ENCODE measurements around the gene MTMR2. TPM values are rescaled to one million over a fixed set of nuclear protein-coding genes. Genes with fewer than 3 reads are reported as not detected.

Gene MTMR2
- total RNA-seq, 1 experiment from 2014 or later, result 51.9 TPM

DNA sequence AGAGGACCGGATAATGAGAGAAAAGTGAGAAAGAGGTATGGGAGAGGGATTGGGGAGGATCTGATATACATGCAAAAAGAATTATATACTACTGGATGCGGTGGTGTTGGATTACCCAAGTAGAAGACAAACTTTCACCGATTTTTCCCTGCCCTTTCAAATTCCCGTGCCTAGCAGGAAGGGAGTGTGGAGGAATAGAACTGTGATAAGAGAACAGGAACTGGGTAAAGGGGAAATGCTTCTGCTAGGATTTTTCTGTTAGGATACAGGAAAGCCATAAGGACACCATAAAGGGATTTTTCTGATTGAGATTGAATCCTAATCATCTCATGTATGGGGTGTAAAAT is 480 bp upstream of the MTMR2 start:
- TF ChIP-seq CTCF (IDR thresholded peaks at IDR 0.05; ENCODE audit: unreplicated experiment), result no peak
- Mint-ChIP-seq H3K27ac (ENCODE audit: low read depth, unreplicated experiment) (peak overlapping the region; percentile 95), H3K9me3 (ENCODE audit: unreplicated experiment) (peaks cover 8% of the 10 kb centered on the region), H3K4me1 (ENCODE audit: insufficient read depth, unreplicated experiment) (peaks cover 21% of the 10 kb centered on the region), H3K36me3 (ENCODE audit: insufficient read depth, unreplicated experiment) (peaks cover 7% of the 10 kb centered on the region), H3K4me3 (ENCODE audit: unreplicated experiment) (peak overlapping the region; percentile 84), H3K27me3 (ENCODE audit: insufficient read depth, unreplicated experiment) (no peaks in the 10 kb centered on the region)
- BruUV-seq (replicated peaks), result TSS peak; percentile 82
- peak; percentile 37 for DNase-seq (ENCODE audit: unreplicated experiment)
- intact Hi-C loops (cut with micrococcal nuclease), result loop anchor here (2.0 to 5.0 kb wide), 3 partner anchors 47 to 464 kb away; partner anchors contain the start of genes CCDC82 and MAML2
- ChIA-PET CTCF (interaction anchor here (0.7 to 2.0 kb wide), 2 partner anchors 120 to 419 kb away, joined by 3 to 7 read pairs; partner anchors contain the start of gene MAML2), POLR2A (interaction anchor here (0.9 to 3.2 kb wide), 9 partner anchors 9 to 466 kb away, joined by 3 to 37 read pairs (median 6); partner anchors contain the start of genes CCDC82, CEP57, FAM76B and JRKL)

DNA sequence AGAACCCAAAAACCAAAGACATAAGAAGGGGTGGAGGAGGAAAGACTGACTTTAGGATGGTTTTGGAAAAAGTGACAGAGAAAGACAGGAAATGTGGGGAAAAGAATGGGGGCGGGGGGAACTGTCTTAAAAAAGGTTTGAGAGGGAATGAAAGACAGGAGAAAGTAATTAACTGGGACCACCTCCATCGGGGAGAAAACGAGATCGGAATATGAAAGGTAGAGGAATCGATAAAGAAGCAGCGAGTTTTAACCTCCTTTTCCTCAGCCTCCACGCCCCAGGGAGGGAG is 524 bp downstream of the MTMR2 start:
- H3K4me1 Mint-ChIP-seq (ENCODE audit: insufficient read depth, unreplicated experiment), result peaks cover 21% of the 10 kb centered on the region
- peaks cover 7% of the 10 kb centered on the region for H3K36me3 Mint-ChIP-seq (ENCODE audit: insufficient read depth, unreplicated experiment)
- DNase-seq (ENCODE audit: unreplicated experiment), result peak; percentile 25
- H3K9me3 Mint-ChIP-seq (ENCODE audit: unreplicated experiment), result peaks cover 3% of the 10 kb centered on the region
- H3K4me3 Mint-ChIP-seq (ENCODE audit: unreplicated experiment), result peak overlapping the region; percentile 84
- intact Hi-C loops (cut with micrococcal nuclease), result loop anchor here (2.0 to 5.0 kb wide), 3 partner anchors 46 to 419 kb away; partner anchors contain the start of gene MAML2
- ChIA-PET CTCF (interaction anchor here (0.7 to 2.0 kb wide), 2 partner anchors 74 to 420 kb away, joined by 3 to 7 read pairs; partner anchors contain the start of gene MAML2), POLR2A (interaction anchor here (0.7 to 3.2 kb wide), 15 partner anchors 11 to 695 kb away, joined by 3 to 37 read pairs (median 4); partner anchors contain the start of genes CCDC82, CEP57, FAM76B and JRKL)
- H3K27ac Mint-ChIP-seq (ENCODE audit: low read depth, unreplicated experiment), result peak overlapping the region; percentile 95
- H3K27me3 Mint-ChIP-seq (ENCODE audit: insufficient read depth, unreplicated experiment), result no peaks in the 10 kb centered on the region
- no TSS peak for BruUV-seq (replicated peaks)
- TF ChIP-seq CTCF (IDR thresholded peaks at IDR 0.05; ENCODE audit: unreplicated experiment), result no peak

DNA sequence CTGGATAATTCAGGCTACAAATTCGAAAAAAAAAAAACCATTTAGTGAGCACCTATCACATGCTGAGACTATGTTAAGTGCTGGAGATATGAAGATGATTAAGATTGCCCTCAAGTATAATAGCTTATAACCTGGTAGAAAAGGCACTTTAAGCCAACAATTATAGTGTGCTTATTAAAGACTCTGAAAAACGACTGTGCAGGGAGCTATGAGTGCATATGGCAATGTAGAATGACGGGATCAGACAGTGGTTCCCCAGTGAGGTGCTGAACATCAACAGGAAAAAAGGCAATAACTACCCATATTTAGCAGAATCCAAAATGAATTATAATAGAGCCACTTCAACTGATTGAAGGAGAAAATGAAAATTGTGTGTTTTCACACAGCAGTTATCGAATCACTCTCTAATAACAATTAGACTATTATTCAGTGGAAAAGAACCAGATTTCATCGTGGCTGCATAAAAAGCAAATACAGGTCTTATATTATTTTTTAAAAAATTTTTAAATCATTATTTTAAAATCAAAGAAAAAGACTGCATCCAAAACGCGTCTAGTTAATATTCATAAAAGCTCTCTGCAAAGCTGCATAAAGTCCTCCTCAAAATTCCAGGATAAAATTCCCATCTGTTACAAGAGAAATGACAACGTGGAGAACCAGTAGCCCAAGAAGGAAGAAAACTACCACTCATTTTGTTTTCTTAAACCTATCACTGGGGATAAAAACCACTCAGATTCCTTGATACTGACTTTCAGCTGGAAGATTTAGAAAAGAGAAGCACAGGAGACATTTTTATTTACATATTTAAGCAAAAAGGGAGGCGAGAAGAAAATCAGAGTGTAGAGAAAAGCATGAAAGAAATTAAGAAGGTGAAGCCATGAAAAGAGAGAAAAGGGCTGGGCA is 1.1 kb downstream of the MTMR2 start:
- BruUV-seq (replicated peaks), result TSS peak; percentile 37
- Mint-ChIP-seq H3K36me3 (ENCODE audit: insufficient read depth, unreplicated experiment) (peaks cover 7% of the 10 kb centered on the region), H3K4me1 (ENCODE audit: insufficient read depth, unreplicated experiment) (peaks cover 21% of the 10 kb centered on the region), H3K27ac (ENCODE audit: low read depth, unreplicated experiment) (peak overlapping the region; percentile 95), H3K27me3 (ENCODE audit: insufficient read depth, unreplicated experiment) (no peaks in the 10 kb centered on the region), H3K4me3 (ENCODE audit: unreplicated experiment) (peak overlapping the region; percentile 84), H3K9me3 (ENCODE audit: unreplicated experiment) (no peaks in the 10 kb centered on the region)
- intact Hi-C loops (cut with micrococcal nuclease), result loop anchor here (2.0 to 5.0 kb wide), 3 partner anchors 45 to 420 kb away; partner anchors contain the start of gene MAML2
- POLR2A ChIA-PET, result interaction anchor here (0.6 to 3.2 kb wide), 31 partner anchors 10 to 1903 kb away, joined by 3 to 37 read pairs (median 4); partner anchors contain the start of genes CCDC82, CEP57, FAM76B and JRKL
- DNase-seq (ENCODE audit: unreplicated experiment), result peak; percentile 21
- CTCF ChIA-PET, result interaction anchor here (0.6 to 2.2 kb wide), 6 partner anchors 8 to 856 kb away, joined by 3 to 9 read pairs (median 4); partner anchors contain the start of gene MAML2
- no peak for TF ChIP-seq CTCF (IDR thresholded peaks at IDR 0.05; ENCODE audit: unreplicated experiment)

DNA sequence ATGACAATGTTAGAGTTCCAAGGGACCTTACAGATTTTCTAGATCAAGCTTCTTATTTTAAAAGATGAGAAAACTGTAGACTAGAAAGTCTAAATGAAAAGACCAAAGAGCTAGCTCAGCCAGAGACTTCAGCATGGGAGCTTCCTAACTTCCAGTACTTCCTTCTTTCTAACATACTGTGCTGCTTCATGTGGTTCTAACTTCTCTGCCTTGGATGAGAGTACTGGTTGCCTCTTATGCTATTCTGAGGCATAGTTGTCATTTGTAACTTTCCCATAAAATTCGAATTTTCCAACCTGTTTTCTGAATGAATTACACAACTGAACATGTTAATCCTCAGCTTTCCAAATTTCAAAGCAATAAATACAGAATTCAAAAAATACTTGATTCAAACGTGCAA is 1.8 kb downstream of the MTMR2 start:
- intact Hi-C loops (cut with micrococcal nuclease), result loop anchor here (2.0 to 5.0 kb wide), 3 partner anchors 45 to 420 kb away; partner anchors contain the start of gene MAML2
- H3K36me3 Mint-ChIP-seq (ENCODE audit: insufficient read depth, unreplicated experiment), result peaks cover 7% of the 10 kb centered on the region
- CTCF ChIA-PET, result interaction anchor here (0.6 to 2.2 kb wide), 8 partner anchors 9 to 855 kb away, joined by 3 to 9 read pairs (median 4); partner anchors contain the start of gene MAML2
- DNase-seq (ENCODE audit: unreplicated experiment), result no peak
- H3K4me3 Mint-ChIP-seq (ENCODE audit: unreplicated experiment), result peak overlapping the region; percentile 84
- H3K27me3 Mint-ChIP-seq (ENCODE audit: insufficient read depth, unreplicated experiment), result no peaks in the 10 kb centered on the region
- no peak for TF ChIP-seq CTCF (IDR thresholded peaks at IDR 0.05; ENCODE audit: unreplicated experiment)
- peaks cover 28% of the 10 kb centered on the region for H3K4me1 Mint-ChIP-seq (ENCODE audit: insufficient read depth, unreplicated experiment)
- H3K27ac Mint-ChIP-seq (ENCODE audit: low read depth, unreplicated experiment), result peak overlapping the region; percentile 95
- BruUV-seq (replicated peaks), result no TSS peak
- no peaks in the 10 kb centered on the region for H3K9me3 Mint-ChIP-seq (ENCODE audit: unreplicated experiment)
- POLR2A ChIA-PET, result interaction anchor here (0.7 to 3.2 kb wide), 22 partner anchors 10 to 1904 kb away, joined by 3 to 37 read pairs (median 4); partner anchors contain the start of genes CCDC82, CEP57, FAM76B and JRKL

All from MCF 10A (cell line).